ENCODE measurements around the gene SDHAF2. TPM values are rescaled to one million over a fixed set of nuclear protein-coding genes. Genes with fewer than 3 reads are reported as not detected.
"Not testable (repeated sequence)": the region's sequence is repeated elsewhere in the genome, so short reads cannot be mapped to it uniquely, and the experiment has no call there.

Gene SDHAF2
- polyA plus RNA-seq, 3 donors, result 41.9 to 45.9 (median 42.1) TPM

DNA sequence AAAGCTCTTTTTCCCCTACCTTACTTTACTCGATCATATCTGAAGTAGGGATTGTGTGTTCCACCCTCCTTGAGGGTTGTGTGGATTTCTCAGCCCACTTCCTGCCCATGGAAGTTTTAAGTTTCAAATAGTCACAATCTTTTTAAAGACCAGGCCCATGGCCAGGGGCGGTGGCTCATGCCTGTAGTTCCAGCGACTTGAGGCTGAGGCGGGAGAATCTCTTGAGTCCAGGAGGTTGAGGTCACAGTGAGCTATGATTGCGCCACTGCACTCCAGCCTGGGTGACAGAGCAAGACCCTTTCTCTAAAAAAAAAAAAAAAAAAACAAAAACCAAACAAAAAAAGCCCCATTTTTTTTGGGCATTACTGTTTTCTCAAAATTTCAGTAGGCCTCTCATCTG is 42.4 kb downstream of the SDHAF2 start:
- DNase-seq, result no peak

DNA sequence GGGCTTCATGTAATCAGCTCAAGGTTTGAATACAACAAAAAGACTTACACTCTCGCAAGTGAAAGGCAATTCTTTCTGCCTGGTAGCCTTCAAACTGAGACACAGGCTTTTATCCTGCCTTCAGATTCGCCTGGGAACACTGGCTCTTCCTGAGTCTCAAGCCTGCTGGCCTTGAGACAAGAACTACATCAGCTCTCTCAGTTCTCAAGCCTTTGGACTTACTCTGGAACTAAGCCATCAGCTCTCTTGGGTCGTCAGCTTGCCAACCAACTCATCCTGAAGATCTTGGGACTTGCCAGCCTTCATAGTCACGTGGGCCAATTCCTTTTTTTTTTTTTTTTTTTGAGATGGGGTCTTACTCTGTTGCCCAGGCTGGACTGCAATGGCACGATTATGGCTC is 42.9 kb downstream of the SDHAF2 start:
- DNase-seq, result no peak

DNA sequence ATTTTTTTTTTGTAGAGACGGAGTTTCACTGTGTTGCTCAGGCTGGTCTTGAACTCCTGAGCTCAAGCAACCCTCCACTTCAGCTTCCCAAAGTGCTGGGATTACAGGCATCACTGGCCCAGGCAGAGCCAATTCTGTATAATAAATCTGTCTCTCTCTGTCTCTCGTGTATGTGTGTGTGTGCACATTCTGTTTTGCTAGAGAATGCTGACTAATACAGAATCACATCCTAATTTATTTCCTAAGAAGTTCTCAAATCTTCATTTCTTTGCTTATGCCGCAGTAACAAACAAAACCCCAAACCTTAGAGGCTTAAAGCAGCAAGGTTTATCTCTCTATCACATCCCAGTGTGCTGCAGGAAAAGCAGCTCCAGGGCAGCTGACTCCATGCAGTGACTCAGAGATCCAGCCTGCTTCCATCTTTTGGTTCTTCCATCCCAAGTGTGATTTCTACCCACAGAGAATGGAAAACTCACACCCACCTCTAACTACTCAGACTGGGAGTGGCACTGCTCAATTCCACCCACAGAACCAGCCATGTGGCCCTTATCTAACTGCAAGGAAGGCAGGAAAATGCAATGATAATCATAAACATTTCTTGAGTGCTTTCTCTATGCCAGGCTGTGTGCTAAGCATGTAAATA is 43.6 kb downstream of the SDHAF2 start:
- no peak for DNase-seq

DNA sequence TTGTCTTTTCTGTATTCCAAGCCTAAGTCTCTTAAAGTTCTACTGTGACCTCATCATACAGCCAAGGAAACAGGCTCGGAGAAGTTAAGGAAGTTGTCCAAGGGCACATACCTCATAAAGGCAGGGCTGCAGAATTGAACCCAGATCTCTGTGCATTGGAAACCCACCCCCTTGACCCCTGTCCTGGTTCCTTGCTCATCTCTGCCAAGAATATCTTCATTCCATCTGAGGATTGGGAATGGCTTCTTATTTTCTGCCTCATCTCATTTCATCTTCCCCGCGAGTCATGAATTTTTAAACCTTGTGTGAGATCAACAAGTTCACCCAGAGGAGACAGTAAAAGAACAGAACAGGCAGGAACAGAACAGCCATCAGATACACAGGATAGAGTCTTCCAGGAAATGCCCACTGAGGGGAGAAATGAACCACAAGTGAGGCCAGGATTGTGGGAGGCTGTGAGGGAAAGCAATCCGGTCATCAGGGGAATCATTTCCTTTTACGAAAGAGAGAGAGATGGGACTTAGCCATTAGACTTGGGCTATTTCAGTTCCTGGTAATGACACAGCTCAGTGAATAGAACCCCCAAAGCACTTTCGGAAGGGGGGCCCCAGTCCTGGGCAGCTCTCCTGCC is 44.2 kb downstream of the SDHAF2 start:
- no peak for DNase-seq

DNA sequence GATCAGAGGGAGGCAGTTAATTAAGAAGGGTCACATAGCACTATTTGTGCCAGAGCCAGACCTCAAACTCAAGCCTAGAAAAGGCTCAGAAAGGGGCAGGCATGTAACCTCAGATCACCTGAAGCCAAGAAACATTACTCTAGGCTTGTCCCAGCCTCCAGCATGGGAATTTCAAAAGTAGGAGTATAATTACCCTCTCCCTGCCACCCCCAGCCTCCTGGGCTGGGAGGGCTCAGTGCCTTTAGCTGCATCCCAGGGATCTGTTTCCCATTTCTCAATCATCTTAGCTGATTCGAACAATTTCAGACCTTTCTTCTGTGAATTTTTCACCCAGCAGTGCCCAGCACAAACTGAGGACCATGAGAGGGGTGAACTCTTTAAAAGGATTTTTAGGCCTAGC is 45.5 kb downstream of the SDHAF2 start:
- no peak for DNase-seq

DNA sequence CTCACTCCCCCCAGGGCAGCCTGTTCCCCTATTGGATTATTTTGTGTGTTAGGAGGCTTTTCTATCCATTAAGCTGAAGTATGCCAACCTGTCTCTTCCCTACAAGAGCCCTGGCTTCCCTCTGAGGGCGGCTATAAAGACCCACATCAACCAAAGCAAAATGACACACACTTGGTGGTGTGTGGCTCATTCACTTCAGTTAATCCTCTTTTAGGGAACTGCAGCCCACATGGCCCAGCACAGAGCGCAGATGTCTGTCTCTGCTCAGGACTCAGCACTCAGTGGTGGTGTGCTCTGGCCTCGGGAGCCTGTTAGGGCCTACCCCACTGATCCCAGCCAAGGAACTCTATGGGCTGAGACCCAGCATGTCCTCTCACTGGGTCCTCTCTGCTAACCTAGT is 46.4 kb downstream of the SDHAF2 start:
- DNase-seq, result no peak

DNA sequence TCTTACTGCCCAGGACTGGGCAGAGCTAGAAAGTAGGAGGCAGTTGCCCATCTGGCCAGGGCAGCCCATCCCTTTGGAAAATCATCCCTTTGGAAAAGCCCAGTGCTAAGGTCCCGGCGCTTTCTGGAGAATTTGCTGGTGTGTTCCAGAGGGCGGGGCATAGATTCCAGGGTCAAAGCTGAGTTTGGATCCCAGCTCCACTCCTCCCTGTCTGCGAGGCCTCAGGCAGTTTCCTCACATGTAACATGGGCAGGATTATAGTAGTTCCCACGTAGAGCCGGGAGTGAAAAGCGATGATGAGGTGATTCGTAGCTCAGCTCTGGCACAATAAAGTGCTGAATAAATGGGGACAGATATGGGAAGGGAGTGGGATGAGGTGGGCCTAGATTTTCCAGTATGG is 47.2 kb downstream of the SDHAF2 start:
- DNase-seq, result no peak

DNA sequence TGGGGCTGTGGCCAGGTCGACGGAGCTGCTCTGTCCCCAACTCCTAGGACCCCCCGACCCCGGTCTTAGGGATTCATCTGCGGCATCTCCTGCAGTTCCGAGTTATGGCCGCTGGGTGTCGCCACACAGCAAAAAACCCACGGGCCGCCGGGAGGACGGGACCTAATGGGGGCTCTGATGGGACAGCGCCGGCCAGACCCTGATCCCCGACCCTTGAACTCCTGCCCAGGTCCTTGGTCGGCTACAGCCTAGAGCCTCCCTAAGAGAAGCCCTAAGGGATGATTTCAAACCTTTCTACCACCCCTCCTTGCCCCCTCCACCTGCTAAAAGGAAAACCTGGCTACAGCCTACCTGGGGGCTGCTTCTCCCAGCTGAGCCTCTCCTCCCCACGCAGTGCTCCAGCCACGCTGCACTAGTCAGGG is 47.8 kb downstream of the SDHAF2 start:
- no peak for DNase-seq

DNA sequence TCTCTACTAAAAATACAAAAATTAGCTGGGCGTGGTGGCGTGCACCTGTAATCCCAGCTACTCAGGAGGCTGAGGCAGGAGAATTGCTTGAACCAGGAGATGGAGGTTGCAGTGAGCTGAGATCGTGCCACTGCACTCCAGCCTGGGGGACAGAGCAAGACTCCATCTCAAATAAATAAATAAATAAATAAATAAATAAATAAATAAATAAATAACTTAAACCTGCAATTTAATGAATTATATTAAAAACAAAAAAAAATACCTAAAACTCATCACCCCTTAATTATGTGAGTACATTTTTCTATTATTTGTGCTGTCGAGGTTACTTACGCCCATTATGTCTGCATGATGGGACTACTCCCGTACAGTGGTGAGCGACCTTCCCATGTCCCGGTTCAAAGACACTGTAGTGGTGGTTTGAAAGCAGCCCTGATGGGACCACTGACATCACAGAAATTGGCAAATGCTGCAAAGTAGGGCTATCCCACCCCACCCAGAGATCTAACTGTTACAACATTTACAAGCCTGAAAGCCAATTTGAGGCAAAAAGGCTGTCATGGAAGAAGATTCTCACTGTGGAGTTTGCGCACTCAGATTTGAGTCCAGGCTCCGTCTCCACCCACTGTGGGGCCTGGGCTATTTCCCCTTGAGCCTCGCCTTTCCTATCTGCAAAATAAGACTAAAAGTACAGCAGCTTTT is 49.6 kb downstream of the SDHAF2 start:
- DNase-seq, result not testable (repeated sequence)

DNA sequence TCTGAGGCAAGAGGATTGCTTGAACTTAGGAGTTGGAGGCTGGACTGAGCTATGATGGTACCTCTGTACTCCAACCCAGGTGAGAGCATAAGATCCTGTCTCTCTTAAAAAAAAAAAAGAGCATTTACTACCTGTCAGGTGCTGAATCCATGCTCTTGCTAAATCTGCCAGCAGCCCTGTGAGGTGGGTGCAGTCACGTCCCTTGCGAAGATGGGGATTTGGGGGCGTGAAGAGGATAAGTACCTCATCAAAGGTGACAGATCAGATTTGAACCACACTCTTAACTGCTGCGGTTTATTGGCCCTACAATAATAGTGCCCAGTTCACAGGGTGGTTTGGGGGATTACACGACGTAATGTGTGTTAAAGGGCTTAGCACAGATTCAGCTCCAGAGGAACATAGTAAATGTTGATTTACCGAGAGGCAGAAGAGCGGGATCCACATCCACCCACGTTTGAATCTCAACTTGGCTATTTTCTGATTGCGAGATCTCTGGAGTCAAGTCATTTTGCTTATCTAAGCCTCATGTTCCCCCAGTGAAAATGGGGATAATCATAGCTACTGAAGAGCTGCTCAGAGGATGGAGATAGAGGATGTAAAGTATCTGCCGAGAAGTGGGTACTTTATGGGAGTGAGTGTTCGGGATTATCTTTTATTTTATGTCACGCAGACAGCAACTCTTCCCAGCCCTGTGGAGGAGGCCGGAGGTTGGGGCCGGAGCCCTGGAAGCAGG is 50.5 kb downstream of the SDHAF2 start:
- no peak for DNase-seq

DNA sequence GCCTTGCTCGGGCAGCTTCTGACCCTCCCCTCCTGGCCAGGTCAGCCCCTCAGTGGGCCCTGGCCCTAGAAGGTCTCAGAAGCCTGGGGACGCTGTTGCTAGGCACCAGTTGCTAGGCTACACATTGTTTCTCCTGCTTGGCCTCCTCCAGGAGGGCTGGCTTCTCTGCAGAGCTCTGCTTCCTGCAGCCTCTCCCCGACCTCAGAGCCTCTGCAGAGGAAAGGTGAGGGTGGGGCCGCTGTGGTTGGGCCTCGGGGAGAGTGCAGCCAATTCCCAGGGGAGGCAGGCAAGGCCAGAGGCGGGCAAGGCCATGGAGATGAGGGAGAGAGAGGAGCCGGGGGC is 51.0 kb downstream of the SDHAF2 start:
- peak; percentile 78 for DNase-seq

DNA sequence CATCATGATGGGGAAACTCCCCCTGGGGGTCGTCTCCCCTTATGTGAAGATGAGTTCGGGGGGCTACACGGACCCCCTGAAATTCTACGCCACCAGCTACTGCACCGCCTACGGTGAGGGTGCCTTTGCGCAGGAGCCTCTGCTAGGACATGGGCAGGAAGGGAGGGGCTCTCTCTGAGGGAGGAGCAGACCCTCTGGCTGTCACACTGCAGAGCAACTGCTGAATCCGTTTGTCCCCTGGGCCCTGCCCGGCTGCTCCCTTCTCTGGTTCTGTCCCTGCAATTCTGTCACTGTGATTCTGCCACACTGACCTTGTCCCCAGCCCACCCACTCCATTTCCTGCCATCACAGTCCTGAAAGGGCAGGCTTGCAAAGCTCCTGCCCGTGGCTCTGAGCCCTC is 51.9 kb downstream of the SDHAF2 start:
- DNase-seq, result no peak

DNA sequence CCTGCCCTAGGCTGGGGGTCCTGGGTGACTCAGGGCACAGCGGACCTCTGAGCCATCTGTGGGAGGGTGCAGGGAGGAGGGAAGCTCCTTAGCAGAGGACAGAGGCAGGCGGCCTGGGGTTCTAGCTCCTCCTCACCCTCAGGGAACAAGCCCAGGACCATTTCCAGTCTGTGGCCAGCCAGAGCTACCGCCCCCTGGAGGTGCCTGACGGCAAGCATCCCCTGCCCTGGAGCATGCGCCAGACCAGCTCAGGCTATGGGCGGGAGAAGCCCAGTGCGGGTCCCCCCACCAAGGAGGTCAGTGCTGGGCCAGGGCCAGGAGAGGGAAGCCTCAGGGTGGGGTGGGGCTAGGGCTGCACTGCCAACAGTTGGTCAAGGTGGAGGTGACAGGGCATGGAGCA is 52.6 kb downstream of the SDHAF2 start:
- DNase-seq, result no peak

DNA sequence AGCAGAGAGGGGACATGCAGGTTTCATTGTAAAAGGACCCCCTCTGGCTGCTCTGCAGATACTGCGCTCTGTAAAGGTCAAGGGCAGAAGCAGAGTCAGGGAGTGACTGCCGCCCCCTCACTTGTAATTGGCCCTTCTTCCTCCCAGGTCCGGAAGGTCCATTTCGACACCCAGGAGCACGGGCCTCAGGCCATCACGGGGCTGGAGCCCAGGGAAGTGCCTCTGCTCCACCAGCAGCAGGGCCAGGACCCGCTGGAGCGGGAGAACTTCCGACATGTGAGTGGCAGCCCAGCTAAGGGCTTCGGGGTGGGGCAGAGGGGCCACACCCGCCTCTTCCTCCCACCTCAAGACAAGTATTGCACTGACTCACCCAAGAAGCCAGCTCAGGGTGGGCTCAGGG is 54.6 kb downstream of the SDHAF2 start:
- no peak for DNase-seq

DNA sequence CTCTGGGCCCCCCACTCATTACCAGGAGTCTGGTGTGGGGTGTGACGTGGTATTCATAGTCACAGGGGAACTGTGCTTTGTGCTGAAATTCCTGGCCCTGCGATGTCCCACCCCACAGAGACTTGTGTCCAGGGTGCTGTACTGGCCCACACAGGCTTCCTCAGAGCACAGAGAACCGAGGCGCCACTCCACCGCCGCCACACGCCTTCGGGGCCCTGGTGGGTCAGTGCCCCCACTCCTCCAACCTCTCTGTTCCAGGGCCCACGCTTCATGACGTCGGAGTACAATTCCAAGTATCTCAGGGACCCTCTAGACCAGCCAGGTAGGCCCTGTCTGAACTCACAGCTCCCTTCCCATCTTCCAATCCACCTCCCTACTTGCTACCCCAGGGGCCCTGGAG is 55.2 kb downstream of the SDHAF2 start:
- no peak for DNase-seq

DNA sequence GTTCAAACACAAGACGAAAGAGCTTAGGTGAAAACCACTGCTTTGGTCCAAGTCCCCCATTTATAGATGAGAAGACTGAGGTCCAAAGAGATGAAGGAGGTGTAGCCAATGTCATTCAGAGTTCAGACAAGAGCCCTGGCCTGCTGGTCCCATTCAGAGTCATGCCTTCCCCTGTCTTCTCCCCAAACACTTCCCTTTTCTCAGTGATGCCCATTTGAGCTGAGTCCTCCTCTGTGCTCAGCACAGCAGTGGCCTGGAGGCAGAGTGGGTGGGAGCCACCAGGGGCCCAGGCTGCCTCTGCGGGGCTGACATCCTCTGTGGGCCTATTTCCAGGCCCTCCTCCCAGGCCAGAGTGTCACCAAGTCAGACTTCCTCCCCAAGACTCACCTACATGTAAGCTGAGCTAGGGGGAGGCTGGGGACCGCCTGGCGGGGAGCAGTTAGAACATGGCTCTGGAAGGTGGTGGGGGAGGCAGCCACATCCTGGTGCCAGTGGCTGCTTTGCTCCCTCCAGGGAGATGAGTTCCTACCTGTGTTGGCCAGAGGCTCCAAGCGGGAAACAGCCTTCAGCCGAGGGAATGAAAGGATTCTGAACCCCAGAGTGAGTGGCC is 56.2 kb downstream of the SDHAF2 start:
- no peak for DNase-seq

DNA sequence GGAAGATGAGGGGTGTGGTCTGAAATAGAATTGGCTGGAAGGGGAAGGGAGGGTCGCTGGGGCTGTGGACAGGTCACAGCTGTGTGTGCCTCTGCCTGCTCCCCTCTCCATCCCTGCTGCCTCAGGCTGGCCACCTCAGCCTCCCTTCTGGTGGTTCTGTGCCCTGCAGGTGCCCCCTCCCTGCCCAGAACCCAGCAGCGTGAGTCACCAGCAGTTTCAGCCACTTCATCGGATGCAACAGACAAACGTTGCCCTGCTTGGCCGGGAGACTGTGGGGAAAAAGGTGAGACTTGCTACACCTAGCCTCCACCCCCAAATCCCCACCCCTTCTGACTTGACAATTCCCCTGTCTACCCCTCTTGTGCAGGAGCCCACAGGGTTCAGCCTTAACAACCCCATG is 56.9 kb downstream of the SDHAF2 start:
- no peak for DNase-seq

DNA sequence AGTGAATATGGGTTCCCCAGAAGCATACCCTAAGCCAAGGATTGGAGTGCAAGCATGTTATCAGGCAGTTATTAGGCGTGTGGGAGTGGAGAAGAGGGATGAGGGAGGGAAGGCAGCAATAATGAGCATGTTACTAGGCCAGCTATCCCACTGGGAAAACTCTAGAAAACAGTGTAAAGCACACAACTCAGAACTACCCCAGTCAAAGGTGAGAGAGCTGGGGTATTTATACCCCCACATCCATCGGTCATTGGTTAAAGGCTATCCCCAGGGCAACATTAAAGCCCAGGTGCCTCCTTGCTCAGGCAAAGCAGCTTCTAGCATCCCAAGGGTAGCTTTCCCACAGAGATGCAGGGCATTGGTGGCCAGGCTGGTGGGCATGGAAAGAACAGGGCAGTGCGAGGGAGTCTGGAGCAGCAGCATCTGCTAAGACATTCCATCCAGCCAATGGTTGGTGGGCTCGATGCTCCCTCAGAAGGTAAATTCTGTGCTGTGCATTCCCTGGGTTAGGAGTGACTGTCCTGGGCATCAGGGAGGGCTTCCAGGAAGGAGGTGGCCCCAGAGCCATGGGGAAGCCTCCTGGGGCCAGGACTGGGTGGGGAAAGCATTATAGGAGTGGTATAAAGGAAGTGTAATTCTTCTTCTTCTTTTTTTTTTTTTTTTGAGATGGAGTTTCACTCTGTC is 57.6 kb downstream of the SDHAF2 start:
- DNase-seq, result no peak

DNA sequence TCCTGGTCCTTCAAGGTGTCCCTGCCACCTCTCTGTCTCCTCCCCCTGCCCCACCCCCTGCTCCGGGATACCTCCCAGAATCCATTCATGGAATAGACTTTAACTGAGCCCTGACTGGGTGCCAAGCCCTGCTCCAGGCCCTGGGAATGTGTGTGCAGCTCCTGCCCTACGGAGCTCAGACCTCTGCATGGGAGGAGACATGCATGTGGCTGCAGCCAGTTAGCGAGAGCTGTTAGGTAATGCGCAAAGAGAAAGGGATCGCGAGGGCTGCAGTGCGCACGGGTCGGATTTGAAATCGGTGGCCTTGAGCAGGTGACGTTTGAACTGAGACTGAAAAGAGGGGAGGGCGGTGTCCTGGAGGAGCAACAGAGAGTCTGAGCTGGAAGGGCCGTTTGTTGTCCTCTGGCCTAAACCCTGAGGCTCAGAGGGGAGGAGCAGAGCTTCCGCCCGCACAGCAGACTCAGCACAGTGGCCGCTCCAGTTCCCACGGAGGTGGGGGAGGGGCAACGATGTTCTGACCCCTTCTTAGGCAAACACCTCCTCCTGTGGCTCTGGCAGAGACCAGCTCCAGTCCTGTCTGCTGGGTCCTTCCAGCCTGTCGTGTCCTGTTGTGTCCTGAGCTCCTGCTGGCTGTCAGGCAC is 58.8 kb downstream of the SDHAF2 start:
- peak; percentile 62 for DNase-seq

DNA sequence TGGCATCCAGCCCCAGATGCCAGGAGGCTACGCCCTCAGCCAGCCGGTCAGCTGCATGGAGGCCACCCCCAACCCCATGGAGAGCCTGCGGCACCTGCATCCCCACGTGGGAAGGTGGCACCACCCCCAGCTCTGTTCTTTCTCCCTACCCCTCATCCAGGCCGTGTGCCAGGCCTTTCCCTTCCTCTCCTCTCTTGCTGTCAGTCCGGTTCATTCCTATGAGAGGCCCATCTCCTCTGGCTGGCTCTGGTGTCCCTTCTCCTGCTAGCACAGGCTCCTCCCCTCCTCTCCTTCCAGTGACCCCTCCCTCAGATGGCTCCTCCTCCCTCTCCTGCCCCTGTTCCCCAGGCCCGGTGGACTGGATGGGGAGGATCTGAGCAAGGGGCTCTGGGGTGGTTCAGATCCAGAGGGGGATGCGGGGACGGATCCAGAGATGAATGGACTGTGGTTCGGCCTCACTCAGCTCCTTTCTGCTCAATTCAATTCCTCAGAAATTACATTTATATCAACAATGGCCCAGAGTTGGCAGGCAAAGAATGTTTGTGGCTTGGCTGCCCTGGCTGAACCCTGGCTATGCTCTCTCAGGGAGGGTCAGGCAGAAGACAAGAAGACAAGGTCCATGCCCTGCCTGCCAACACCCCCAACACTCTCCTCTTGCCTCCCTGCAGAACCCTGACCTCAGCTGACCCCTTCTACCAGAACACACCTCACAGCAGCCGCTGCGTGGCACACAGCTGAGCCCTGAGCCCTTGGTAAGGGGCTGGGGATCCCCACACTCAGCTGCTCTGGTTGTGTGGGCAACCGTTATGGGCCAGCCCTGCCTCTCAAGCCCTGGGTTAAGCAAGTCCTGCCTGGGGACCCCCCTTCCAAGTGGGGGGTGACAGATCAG is 60.2 kb downstream of the SDHAF2 start:
- DNase-seq, result no peak
